ENCODE measurements around the gene MRPL9.

GRCh38 chr1:151716771-151717631 is 46.3 kb downstream of the MRPL9 start, which contains the start of gene CELF3:
- no peak for TF ChIP-seq CTCF (IDR thresholded peaks at IDR 0.05; ENCODE audit: insufficient read depth, low read length, poor library complexity, severe bottlenecking)
- TF ChIP-seq EZH2phosphoT487 (conservative IDR thresholded peaks at IDR 0.05; ENCODE audit: low read length): no peak
